Endodermal cell (in vitro differentiated cells): ENCODE data around the gene C15orf40. TPM values are rescaled to one million over a fixed set of nuclear protein-coding genes. Genes with fewer than 3 reads are reported as not detected.

Experiments used
- DNase-seq: peaks from one replicate; pipeline ENCODE4 v3.0.0-alpha.2; 2017
- H3K27ac ChIP-seq: 2 replicates; pipeline ENCODE4 v1.5.1; 2013; ENCODE audit warnings: mild to moderate bottlenecking, low read depth, low read length, moderate library complexity
- H3K27me3 ChIP-seq: 2 replicates; pipeline ENCODE4 v1.6.1; 2013; ENCODE audit warnings: mild to moderate bottlenecking, low read length, moderate library complexity; ENCODE audit not compliant: insufficient read depth, control insufficient read depth, poor library complexity, severe bottlenecking
- H3K36me3 ChIP-seq: 2 replicates; pipeline ENCODE4 v1.7.0; 2013; ENCODE audit warnings: mild to moderate bottlenecking, low read length, moderate library complexity; ENCODE audit not compliant: control insufficient read depth, insufficient read depth
- H3K4me1 ChIP-seq: one replicate; pipeline ENCODE4 v1.7.0; 2013; ENCODE audit warnings: low read length; ENCODE audit not compliant: control insufficient read depth, insufficient read depth
- H3K4me3 ChIP-seq: 2 replicates; pipeline ENCODE4 v1.5.1; 2013; ENCODE audit warnings: mild to moderate bottlenecking, low read length, moderate library complexity
- H3K9ac ChIP-seq: 2 replicates; pipeline ENCODE4 v1.6.1; 2013; ENCODE audit warnings: mild to moderate bottlenecking, low read length, moderate library complexity; ENCODE audit not compliant: poor library complexity, severe bottlenecking; ENCODE audit errors: extremely low read depth
- H3K9me3 ChIP-seq: 2 replicates; pipeline ENCODE4 v1.6.1; 2013; ENCODE audit warnings: mild to moderate bottlenecking, low read length, moderate library complexity; ENCODE audit not compliant: control insufficient read depth
- H3K27ac Mint-ChIP-seq: 2 replicates; pipeline ENCODE4 v1.8.0; 2020; ENCODE audit warnings: mixed read lengths
- H3K27me3 Mint-ChIP-seq: 2 replicates; pipeline ENCODE4 v1.8.0; 2021; ENCODE audit warnings: mild to moderate bottlenecking, mixed read lengths; ENCODE audit not compliant: insufficient read depth
- H3K36me3 Mint-ChIP-seq: 2 replicates; pipeline ENCODE4 v1.8.0; 2020; ENCODE audit warnings: low read depth, mixed read lengths
- H3K4me1 Mint-ChIP-seq: 2 replicates; pipeline ENCODE4 v1.8.0; 2020; ENCODE audit warnings: mixed read lengths
- H3K4me3 Mint-ChIP-seq: 2 replicates; pipeline ENCODE4 v1.8.0; 2020; ENCODE audit warnings: mild to moderate bottlenecking, moderate library complexity, mixed read lengths
- H3K9me3 Mint-ChIP-seq: 2 replicates; pipeline ENCODE4 v1.8.0; 2020; ENCODE audit warnings: mild to moderate bottlenecking, mixed read lengths
- WGBS, 2 experiments: methylation state at CpG; one replicate each; pipeline versions ENCODE4 v1.1.5 to v1.1.7; 2013; ENCODE audit warnings: missing lambda C conversion rate in 2 of 2, mixed read lengths in 1 of 2; ENCODE audit not compliant: insufficient coverage in 1 of 2, insufficient read length in 1 of 2; 5-methylcytosine and 5-hydroxymethylcytosine counted together
- total RNA-seq, 2 donors: library from RNA; stranded (reverse); fragmentation: NEBNext Ultra II Directional in 1 of 2; extraction: Animal tissue kit (Norgen Biotek cat#: 25700) in 1 of 2; gene quantifications; 2 replicates in 1 of 2; 3 replicates in 1 of 2; pipeline ENCODE4 v1.2.1, GENCODE V29; 2021
- TF ChIP-seq, protein P1 (sequence below): fragments of 200-600 bp; sonication (generic); conservative IDR thresholded peaks from 2 replicates; pipeline ENCODE4 v1.5.0; 2021; ENCODE audit warnings: antibody characterized with exemption, mild to moderate bottlenecking

The C15orf40 gene
- total RNA-seq, 2 donors from 2014 or later = 15.5 to 17.7 TPM

DNA sequence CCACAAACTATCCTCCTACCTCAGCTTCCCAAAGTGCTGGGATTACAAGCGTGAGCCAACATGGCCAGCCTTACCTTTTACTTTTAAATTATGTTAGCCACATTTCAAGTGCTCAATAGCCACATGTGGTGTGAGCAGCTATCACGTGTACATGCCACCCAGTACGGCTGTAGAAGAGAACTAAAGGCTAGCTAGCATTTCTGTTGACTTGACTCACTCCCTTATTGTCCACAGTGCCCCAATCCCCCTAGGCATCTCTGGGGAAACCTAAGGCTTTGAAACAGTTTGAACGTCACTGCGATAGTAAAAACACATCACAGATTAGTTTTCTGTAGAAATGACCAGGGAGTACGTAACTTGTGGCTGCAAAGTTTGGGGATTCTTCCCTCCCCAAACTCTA lies 12.0 kb downstream of the C15orf40 start:
- peaks cover 12% of the 10 kb centered on the region for H3K36me3 Mint-ChIP-seq
- H3K9me3 Mint-ChIP-seq = peaks cover 19% of the 10 kb centered on the region
- Histone ChIP-seq H3K9me3 (peaks cover 5% of the 10 kb centered on the region), H3K27ac (no peak overlapping the region), H3K4me1 (peaks cover 5% of the 10 kb centered on the region), H3K27me3 (no peaks in the 10 kb centered on the region), H3K36me3 (peaks cover 2% of the 10 kb centered on the region), H3K4me3 (no peak overlapping the region), H3K9ac (no peak overlapping the region)
- no peak for DNase-seq
- no peak overlapping the region for H3K4me3 Mint-ChIP-seq
- TF ChIP-seq, protein P1, sequence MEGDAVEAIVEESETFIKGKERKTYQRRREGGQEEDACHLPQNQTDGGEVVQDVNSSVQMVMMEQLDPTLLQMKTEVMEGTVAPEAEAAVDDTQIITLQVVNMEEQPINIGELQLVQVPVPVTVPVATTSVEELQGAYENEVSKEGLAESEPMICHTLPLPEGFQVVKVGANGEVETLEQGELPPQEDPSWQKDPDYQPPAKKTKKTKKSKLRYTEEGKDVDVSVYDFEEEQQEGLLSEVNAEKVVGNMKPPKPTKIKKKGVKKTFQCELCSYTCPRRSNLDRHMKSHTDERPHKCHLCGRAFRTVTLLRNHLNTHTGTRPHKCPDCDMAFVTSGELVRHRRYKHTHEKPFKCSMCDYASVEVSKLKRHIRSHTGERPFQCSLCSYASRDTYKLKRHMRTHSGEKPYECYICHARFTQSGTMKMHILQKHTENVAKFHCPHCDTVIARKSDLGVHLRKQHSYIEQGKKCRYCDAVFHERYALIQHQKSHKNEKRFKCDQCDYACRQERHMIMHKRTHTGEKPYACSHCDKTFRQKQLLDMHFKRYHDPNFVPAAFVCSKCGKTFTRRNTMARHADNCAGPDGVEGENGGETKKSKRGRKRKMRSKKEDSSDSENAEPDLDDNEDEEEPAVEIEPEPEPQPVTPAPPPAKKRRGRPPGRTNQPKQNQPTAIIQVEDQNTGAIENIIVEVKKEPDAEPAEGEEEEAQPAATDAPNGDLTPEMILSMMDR = no peak
- H3K4me1 Mint-ChIP-seq = peaks cover 17% of the 10 kb centered on the region
- whole genome bisulfite sequencing, 2 experiments = 96 to 98% methylated on average over 4 to 6 of the region's 6 CpGs
- H3K27ac Mint-ChIP-seq = no peak overlapping the region
- H3K27me3 Mint-ChIP-seq = peaks cover 2% of the 10 kb centered on the region

DNA sequence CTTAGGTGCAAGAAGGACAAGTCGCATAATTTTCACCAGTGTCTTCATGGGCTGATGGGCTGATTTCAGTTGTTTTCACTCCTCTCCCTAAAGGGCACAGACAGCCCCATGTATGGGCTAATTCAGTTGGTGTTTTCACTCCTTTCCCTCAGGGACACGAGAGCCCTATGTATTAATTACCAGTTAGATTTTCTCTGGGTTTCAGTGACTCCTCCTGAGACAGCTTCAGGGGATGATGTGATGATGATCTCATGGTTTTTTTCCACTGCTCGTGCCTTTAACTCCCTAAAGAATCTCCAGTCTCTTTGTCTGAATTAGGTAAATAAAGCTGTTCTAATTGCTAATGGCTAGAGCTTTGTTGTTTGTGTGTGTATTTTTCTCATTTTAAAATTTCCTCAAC lies 15.5 kb downstream of the C15orf40 start:
- Mint-ChIP-seq H3K27ac (peak overlapping the region; percentile 35), H3K4me3 (no peak overlapping the region), H3K36me3 (peaks cover 20% of the 10 kb centered on the region), H3K9me3 (peaks cover 19% of the 10 kb centered on the region), H3K27me3 (peaks cover 2% of the 10 kb centered on the region), H3K4me1 (peaks cover 23% of the 10 kb centered on the region)
- no peak overlapping the region for H3K27ac ChIP-seq
- no peak overlapping the region for H3K9ac ChIP-seq
- peaks cover 5% of the 10 kb centered on the region for H3K4me1 ChIP-seq
- 89 to 100% methylated on average over 2 to 3 of the region's 3 CpGs for WGBS, 2 experiments
- no peaks in the 10 kb centered on the region for H3K27me3 ChIP-seq
- DNase-seq = no peak
- peaks cover 5% of the 10 kb centered on the region for H3K9me3 ChIP-seq
- H3K36me3 ChIP-seq = peaks cover 2% of the 10 kb centered on the region
- no peak overlapping the region for H3K4me3 ChIP-seq
- TF ChIP-seq, protein P1 = no peak

DNA sequence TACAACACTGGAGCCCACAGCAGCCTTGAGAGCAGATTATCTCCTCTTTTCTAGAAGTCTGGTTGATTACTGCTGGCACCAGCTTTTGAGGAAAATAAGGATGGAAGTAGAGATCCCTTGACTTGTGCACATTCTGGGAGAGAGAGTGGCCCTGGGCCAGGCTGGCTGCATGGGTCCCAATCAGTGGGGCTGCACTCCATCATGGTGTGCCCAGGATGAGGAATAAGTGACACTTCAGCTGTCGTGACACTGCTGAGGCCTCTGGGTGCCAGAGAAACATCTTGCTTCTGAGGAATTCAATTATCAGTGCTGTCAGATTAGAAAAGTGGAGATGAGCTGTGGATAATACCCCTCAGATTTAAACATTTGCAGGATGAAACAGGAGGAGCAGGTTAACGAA lies 16.4 kb downstream of the C15orf40 start:
- H3K27me3 Mint-ChIP-seq = peaks cover 2% of the 10 kb centered on the region
- TF ChIP-seq, protein P1 = no peak
- H3K4me3 Mint-ChIP-seq = no peak overlapping the region
- peaks cover 19% of the 10 kb centered on the region for H3K9me3 Mint-ChIP-seq
- Histone ChIP-seq H3K27ac (no peak overlapping the region), H3K4me3 (no peak overlapping the region), H3K4me1 (peaks cover 5% of the 10 kb centered on the region), H3K9me3 (peaks cover 5% of the 10 kb centered on the region), H3K36me3 (peaks cover 7% of the 10 kb centered on the region), H3K9ac (no peak overlapping the region), H3K27me3 (no peaks in the 10 kb centered on the region)
- peaks cover 18% of the 10 kb centered on the region for H3K4me1 Mint-ChIP-seq
- DNase-seq = no peak
- no peak overlapping the region for H3K27ac Mint-ChIP-seq
- 85 to 92% methylated on average over 2 of the region's 2 CpGs for WGBS, 2 experiments
- H3K36me3 Mint-ChIP-seq = peaks cover 25% of the 10 kb centered on the region
